Left renal cortex interstitium (tissue), 4 donors: Measurements from ENCODE around the gene HTR3B. TPM values are rescaled to one million over a fixed set of nuclear protein-coding genes. Genes with fewer than 3 reads are reported as not detected.

ENCODE experiments used
- DNase-seq, 4 donors: peaks; one replicate each; pipeline ENCODE4 v3.0.0-alpha.2; 2013; ENCODE audit warnings: low read depth in 4 of 4, low spot score in 2 of 4, missing footprints in 1 of 4
- polyA plus RNA-seq, 4 donors: library from polyadenylated mRNA; unstranded; fragments of 120-200 nt; gene quantifications; one replicate each; pipeline ENCODE4 v1.2.1, GENCODE V29; 2013; ENCODE audit not compliant: insufficient read length in 4 of 4

The HTR3B gene
- polyA plus RNA-seq, 4 donors: 0.08 to 0.17 (median 0.08) TPM

GRCh38 chr11:113986351-113987140 is 82.0 kb downstream of the HTR3B start:
- no peak for DNase-seq

DNA sequence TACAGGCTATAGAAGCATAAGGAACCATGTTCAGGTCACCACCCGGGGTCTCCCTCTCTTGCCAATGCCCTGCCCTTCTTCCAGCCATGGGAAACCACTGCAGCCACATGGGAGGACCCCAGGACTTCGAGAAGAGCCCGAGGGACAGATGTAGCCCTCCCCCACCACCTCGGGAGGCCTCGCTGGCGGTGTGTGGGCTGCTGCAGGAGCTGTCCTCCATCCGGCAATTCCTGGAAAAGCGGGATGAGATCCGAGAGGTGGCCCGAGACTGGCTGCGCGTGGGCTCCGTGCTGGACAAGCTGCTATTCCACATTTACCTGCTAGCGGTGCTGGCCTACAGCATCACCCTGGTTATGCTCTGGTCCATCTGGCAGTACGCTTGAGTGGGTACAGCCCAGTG is 84.8 kb downstream of the HTR3B start:
- DNase-seq: no peak

- DNase-seq: no peak
These were observed 85.3 kb downstream of the HTR3B start for GRCh38 chr11:113989916-113990315.

DNA sequence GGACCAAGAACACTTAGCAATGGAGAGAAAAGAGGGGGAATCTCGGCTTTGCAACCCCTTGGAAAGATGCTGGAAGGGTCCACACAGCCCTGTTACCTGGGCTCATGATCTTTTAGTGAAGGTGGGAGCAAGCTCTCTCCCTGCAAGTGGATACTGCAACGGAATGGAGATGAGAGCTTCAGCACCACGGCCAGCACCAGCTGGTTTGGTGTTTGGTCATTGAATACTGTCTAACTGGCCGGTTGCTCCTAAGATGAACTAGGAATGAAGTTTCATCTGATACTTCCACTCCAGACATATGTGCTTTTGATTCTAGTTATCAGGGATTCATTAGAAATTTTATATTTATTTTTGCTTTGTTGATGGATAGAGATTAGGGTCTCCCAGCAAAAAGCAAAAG is 86.6 kb downstream of the HTR3B start:
- peak; percentile 30 to 73 (median 41) for DNase-seq

DNA sequence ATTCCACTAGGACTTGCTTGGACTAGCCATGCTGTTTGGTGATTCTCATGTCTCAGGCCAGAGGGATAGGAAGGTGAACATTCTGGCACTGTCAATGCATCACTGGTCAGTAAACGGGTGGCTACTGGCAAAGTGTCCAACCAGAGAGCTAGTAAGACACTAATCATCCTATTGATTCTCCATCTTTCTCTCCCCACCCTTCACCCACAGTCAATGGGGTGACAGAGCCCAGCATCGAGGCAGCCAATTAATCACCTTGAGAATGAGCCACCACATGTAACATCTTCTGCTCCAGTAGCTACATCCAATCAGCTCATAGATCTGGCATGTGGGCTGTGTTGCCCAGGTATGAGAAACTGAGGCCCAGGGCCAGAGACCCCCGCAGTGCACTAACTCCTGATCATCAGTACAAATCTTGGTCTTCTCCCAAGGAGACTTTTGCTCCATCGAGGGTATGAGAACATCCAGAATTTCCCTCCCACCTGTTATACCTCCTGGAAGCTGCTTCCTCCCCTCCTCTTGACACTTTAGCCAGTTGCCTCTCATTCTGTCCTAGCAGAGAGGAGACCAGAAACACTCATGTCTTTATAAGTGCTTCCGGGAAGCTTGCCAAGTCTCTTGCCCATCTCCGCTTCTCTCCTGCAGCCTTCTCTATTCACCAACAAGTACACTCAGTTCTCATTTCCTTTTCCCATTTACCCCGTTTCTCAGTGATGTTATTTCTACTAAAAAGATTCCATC is 87.3 kb downstream of the HTR3B start:
- DNase-seq: no peak

DNA sequence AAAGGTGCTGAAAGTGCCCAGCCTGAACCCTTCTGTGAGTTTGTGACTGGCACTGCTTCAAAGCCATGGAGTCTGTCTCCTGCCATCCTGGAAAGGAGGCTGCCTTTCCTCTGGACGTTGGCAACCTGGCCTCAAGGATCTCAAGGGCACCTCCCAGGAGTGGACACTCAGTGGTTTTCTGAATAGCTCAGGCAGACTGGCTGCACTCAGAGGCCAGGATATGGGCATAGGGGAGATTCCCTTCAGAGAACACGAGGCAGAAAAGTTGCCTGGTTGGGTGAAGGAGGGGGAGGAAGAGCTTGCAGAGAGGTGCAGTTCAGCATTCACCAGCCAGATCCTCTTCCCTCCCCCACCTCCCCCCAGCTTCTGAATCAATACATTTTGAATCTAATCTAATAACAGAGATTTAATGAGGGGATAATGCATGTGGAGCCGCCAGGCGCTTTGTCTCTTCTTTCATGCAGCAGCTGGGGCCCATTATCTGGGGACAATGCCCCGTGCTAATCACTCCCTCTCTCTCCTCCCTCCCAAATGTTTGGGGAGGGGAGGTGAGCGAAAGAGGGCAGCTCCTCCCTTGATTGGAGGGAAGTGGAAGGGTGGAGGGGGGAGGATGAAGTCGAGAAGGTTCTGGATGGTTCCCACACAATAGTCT is 88.0 kb downstream of the HTR3B start:
- DNase-seq: no peak

DNA sequence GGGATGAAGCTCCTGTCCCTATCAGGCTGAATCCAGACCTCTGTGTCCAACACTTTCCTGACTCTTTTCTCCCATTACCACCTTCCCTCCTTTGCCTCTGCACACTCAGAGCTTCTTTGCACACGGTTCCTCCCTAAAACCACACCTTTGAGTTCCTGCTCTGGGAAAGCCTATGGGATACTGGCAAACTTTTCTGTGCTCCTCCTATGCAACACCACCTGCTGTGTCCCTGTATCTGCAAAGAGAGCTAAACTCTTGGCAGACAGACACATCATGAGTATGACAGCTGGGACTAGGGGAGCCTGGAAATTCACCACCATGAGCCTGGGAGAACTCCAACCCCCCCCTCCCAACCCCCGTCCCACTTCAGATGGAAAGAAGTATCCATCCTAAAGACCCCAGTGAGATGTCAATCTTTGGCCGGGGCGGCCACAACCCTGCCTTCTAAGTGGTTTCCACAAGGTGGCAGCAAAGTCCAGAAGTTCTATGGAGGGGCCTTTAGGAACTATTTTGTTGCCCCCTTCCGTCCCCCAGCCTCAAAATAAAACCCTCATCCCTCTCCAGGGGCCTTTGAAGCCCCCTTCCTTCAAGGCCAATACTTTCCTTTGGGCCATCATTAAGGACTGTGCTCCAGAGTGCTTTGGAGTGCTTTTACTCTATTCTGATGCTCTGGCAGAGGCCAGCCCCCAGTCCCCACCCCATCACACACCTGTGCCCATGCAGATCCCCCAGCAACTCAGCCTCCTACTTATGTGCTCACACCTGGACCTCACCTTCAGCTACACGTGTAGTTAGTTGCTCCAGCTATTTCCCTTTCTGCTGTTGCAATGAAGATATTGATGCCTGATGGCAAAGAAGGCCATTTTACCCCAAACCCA is 89.7 kb downstream of the HTR3B start:
- DNase-seq: no peak

Other genes starting within 250 kb of the HTR3B start
- gene TMPRSS5, start 198.5 kb upstream of the HTR3B start, polyA plus RNA-seq: 1 to 10 TPM in 2 of 4 donors, under 1 TPM in 2; 0.57 to 2.1 (median 1.5) TPM
- gene ZW10, start 131.1 kb upstream of the HTR3B start, polyA plus RNA-seq: 10 to 100 TPM; 22.1 to 25.1 (median 23.7) TPM
- gene CLDN25, start 125.0 kb upstream of the HTR3B start, polyA plus RNA-seq: not detected
- gene USP28, start 29.2 kb upstream of the HTR3B start, polyA plus RNA-seq: 10 to 100 TPM; 31.2 to 53.7 (median 42.5) TPM
- gene HTR3A, start 70.3 kb downstream of the HTR3B start, polyA plus RNA-seq: not detected
- 1 to 10 TPM in 3 of 4 donors, under 1 TPM in 1; 0.82 to 2.2 (median 2.0) TPM for gene ZBTB16, start 154.9 kb downstream of the HTR3B start, polyA plus RNA-seq